Measurements from ENCODE around the gene GMPS. TPM values are rescaled to one million over a fixed set of nuclear protein-coding genes. Genes with fewer than 3 reads are reported as not detected.

Gene GMPS
- total and polyA plus RNA-seq, 10 of the 15 experiments (the other 5 are each of a cell fraction or from before 2014, with no cell fraction given), result 33.2 to 143 (median 79.0) TPM

DNA sequence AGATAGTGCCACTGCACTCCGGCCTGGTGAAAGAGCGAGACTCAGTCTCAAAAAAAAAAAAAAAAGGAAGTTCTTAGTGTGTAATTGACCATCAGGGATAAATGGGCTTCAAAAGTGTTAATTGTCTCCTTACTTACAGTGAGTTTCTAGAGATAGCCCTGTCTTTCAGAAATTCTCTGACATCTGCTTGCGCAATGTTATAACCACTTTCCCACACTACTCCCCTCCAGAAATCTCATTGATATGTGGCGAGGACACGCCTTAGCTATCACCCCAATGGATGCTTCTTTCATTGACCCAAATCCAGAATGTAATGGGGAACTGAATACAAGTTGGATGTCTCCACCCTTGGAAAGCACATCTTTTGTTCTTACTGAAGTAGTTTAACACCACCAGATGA lies 70.9 kb downstream of the GMPS start:
- 97% methylated on average over 5 of the region's 5 CpGs for WGBS (ENCODE audit: insufficient coverage, insufficient replicate concordance, low lambda C conversion rate, missing lambda C conversion rate)
- no peak overlapping the region for H3K4me3 ChIP-seq
- ChIA-PET RAD21 (ENCODE audit: unreplicated experiment) (no interaction called here), SMC1A (ENCODE audit: uncharacterized antibody, unreplicated experiment) (no interaction called here), POLR2A (interaction anchor here (0.5 kb wide), 1 partner anchor 148 kb away, joined by 6 read pairs; no protein-coding TSS in a partner anchor), CTCF (interaction anchor here (1.3 kb wide), 1 partner anchor 9 kb away, joined by 5 read pairs; no protein-coding TSS in a partner anchor)
- in situ Hi-C loops (cut with MboI), result no loop called here
- no peak overlapping the region for H3K9ac ChIP-seq (ENCODE audit: control insufficient read depth, insufficient read depth, low read length)
- H3K9me3 ChIP-seq (replicated peaks; ENCODE audit: control insufficient read depth, insufficient read depth, low read length), result no peaks in the 10 kb centered on the region
- H3K36me3 ChIP-seq (ENCODE audit: control insufficient read depth in 2 of 2, insufficient read depth in 2 of 2, low read length in 1 of 2), result peaks cover 0 to 9% of the 10 kb centered on the region in 2 experiments; a peak in 2 of 4 replicates
- H3K27me3 ChIP-seq (replicated peaks in 1 of 2; ENCODE audit: control insufficient read depth in 2 of 2, insufficient read depth in 2 of 2, low read length in 1 of 2), result no peaks in the 10 kb centered on the region
- H3K4me2 ChIP-seq (ENCODE audit: control insufficient read depth, insufficient read depth), result no peak overlapping the region
- no peak for ATAC-seq
- H4K20me1 ChIP-seq (ENCODE audit: control insufficient read depth, insufficient read depth), result no peaks in the 10 kb centered on the region
- intact Hi-C loops (cut with micrococcal nuclease; ENCODE audit: unreplicated experiment), result no loop called here
- no peaks in the 10 kb centered on the region for H3K79me2 ChIP-seq (ENCODE audit: control insufficient read depth, insufficient read depth, low read length)
- no TSS peak for BruUV-seq (replicated peaks)
- H3K4me1 ChIP-seq (ENCODE audit: control insufficient read depth, insufficient read depth, low read length), result no peaks in the 10 kb centered on the region
- H3K27ac ChIP-seq (ENCODE audit: control insufficient read depth, insufficient read depth), result no peak overlapping the region
- FAIRE-seq, result no peak
- DNase-seq (ENCODE audit: low read depth, low spot score), result no peak
- TF ChIP-seq MEF2B (IDR thresholded peaks at IDR 0.05; ENCODE audit: partially characterized antibody, poor library complexity, severe bottlenecking), result no peak
- TF ChIP-seq, protein P1, sequence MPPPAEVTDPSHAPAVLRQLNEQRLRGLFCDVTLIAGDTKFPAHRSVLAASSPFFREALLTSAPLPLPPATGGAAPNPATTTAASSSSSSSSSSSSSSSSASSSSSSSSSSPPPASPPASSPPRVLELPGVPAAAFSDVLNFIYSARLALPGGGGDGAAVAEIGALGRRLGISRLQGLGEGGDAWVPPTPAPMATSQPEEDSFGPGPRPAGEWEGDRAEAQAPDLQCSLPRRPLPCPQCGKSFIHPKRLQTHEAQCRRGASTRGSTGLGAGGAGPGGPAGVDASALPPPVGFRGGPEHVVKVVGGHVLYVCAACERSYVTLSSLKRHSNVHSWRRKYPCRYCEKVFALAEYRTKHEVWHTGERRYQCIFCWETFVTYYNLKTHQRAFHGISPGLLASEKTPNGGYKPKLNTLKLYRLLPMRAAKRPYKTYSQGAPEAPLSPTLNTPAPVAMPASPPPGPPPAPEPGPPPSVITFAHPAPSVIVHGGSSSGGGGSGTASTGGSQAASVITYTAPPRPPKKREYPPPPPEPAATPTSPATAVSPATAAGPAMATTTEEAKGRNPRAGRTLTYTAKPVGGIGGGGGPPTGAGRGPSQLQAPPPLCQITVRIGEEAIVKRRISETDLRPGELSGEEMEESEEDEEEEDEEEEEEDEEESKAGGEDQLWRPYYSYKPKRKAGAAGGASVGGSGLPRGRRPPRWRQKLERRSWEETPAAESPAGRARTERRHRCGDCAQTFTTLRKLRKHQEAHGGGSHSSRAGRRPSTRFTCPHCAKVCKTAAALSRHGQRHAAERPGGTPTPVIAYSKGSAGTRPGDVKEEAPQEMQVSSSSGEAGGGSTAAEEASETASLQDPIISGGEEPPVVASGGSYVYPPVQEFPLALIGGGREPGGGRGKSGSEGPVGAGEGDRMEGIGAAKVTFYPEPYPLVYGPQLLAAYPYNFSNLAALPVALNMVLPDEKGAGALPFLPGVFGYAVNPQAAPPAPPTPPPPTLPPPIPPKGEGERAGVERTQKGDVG (CRISPR knock-in tag; IDR thresholded peaks at IDR 0.05), result no peak
- no peak for TF ChIP-seq TARDBP (IDR thresholded peaks at IDR 0.05; ENCODE audit: borderline replicate concordance)
- no peak for TF ChIP-seq KAT2A (conservative IDR thresholded peaks at IDR 0.05; ENCODE audit: control insufficient read depth, low read depth, low read length)
- no peak for TF ChIP-seq NFYA (IDR thresholded peaks at IDR 0.05; ENCODE audit: borderline replicate concordance, low read depth, low read length)
- TF ChIP-seq ZBED1 (IDR thresholded peaks at IDR 0.05; ENCODE audit: borderline replicate concordance), result no peak
- TF ChIP-seq TCF12 (IDR thresholded peaks at IDR 0.05; ENCODE audit: low read depth, low read length), result no peak
- TF ChIP-seq, protein P2, sequence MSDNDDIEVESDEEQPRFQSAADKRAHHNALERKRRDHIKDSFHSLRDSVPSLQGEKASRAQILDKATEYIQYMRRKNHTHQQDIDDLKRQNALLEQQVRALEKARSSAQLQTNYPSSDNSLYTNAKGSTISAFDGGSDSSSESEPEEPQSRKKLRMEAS (IDR thresholded peaks at IDR 0.05; ENCODE audit: low read depth, low read length), result no peak
- TF ChIP-seq DPF2 (IDR thresholded peaks at IDR 0.05), result no peak
- no peak overlapping the region for H2AFZ ChIP-seq (ENCODE audit: control insufficient read depth, low read depth, low read length)

All from GM12878 (cell line).